ENCODE data around the gene TNNT2.

TNNT2 gene

DNA sequence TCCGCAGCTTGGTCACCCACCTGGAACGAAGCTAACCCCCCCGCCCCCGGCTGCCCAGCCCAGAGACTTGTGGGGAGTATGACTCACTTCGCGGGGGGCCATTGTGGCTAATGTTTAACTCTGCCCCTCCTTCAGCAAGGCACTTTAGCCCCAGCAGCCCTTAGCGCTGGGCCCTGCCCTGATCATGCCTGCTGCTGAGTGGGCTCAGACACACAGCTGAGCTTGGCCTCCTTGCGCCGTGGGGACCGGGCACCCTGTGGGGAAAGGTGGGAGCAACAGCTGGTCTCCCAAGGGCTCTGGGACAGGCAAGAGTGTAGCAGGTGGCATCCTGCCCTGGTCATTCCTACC lies 28.0 kb upstream of the TNNT2 start:
- H3K27me3 ChIP-seq: no peaks in the 10 kb centered on the region
- H3K9me3 ChIP-seq: no peaks in the 10 kb centered on the region
- no peak for DNase-seq
- no peaks in the 10 kb centered on the region for H3K4me1 ChIP-seq
- H3K36me3 ChIP-seq: no peaks in the 10 kb centered on the region
- TF ChIP-seq, protein P1, sequence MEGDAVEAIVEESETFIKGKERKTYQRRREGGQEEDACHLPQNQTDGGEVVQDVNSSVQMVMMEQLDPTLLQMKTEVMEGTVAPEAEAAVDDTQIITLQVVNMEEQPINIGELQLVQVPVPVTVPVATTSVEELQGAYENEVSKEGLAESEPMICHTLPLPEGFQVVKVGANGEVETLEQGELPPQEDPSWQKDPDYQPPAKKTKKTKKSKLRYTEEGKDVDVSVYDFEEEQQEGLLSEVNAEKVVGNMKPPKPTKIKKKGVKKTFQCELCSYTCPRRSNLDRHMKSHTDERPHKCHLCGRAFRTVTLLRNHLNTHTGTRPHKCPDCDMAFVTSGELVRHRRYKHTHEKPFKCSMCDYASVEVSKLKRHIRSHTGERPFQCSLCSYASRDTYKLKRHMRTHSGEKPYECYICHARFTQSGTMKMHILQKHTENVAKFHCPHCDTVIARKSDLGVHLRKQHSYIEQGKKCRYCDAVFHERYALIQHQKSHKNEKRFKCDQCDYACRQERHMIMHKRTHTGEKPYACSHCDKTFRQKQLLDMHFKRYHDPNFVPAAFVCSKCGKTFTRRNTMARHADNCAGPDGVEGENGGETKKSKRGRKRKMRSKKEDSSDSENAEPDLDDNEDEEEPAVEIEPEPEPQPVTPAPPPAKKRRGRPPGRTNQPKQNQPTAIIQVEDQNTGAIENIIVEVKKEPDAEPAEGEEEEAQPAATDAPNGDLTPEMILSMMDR (IDR thresholded peaks at IDR 0.05; ENCODE audit: low read depth, low read length): no peak
- H3K4me3 ChIP-seq (ENCODE audit: low read depth, low read length): no peak overlapping the region

DNA sequence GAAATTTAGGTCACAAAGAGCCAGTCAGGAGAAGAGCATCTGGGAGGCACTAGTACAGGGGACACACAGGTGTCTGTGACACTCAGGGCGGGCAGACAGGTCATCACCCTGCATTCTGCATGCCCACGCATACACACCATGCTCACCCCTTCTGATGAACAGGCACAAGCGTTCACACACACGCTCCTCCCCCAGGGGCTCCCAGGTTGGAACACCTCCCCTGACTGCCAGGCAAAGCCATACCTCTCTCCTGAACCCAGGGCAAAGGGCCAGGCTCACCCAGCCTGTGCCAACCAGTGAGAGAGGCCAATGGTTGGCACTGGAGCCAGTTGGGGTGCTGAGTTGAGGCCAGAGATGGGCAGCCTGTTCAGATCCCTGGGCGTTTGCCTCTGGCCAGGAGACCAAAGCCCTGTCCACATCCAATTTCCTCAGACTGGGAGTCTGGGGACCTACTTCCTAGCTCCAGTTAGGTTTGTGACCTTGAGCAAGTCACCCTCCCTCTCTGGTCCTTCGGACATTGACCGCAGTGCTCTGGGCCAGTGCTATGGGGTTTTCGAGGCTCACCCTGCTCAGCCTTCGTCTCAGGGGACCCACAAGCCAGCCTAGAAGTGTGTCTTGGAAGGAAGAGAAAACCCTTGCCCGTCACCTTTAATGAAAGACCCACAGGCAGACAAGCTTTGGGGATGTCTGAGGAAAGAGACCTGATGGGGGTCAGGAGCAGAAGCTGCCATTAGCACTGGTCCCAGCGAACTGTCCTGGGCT lies 27.4 kb upstream of the TNNT2 start:
- H3K4me3 ChIP-seq (ENCODE audit: low read depth, low read length): no peak overlapping the region
- TF ChIP-seq, protein P1 (IDR thresholded peaks at IDR 0.05; ENCODE audit: low read depth, low read length): no peak
- no peaks in the 10 kb centered on the region for H3K4me1 ChIP-seq
- H3K36me3 ChIP-seq: no peaks in the 10 kb centered on the region
- no peaks in the 10 kb centered on the region for H3K9me3 ChIP-seq
- H3K27me3 ChIP-seq: no peaks in the 10 kb centered on the region
- no peak for DNase-seq

DNA sequence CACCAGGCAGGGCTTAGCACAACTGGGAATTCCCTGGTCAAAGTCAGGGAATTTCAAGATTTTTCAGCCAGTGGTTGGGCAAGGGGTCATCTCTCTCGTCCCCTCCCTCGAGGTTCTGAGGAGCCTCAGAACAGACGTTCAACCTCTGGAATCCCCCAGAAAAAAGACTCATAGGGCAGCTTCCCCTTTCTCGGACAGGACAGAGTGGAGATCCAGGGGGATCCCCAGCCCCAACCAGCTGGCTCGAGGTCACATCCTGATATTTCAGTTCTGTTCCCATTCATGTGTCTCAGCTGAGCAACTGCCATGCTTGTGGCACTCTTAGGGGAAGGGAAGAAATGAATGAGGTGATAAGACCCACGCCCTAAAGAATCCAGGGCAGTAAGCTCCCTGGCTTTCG lies 26.6 kb upstream of the TNNT2 start:
- Histone ChIP-seq H3K36me3 (no peaks in the 10 kb centered on the region), H3K9me3 (no peaks in the 10 kb centered on the region), H3K4me1 (no peaks in the 10 kb centered on the region), H3K4me3 (ENCODE audit: low read depth, low read length) (no peak overlapping the region), H3K27me3 (no peaks in the 10 kb centered on the region)
- TF ChIP-seq, protein P1 (IDR thresholded peaks at IDR 0.05; ENCODE audit: low read depth, low read length): no peak
- no peak for DNase-seq

DNA sequence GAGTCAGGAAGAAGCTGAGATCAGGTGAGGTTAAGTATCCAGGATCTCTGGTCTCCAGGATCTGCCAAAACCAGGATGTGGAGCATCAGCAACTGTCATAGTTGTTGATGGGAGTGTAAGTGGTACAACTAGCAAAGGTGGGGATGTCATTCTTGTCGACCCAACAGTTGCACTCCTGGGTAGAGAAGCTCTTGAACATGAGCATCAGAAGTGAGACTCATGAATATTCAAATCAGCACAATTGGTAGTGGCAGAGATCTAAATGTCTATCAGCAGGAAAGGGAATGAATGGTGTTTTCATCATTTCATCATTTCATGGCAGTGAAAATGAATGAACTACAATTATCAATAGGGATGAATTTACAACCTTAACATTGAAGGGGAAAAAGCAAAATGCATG lies 25.9 kb upstream of the TNNT2 start:
- TF ChIP-seq, protein P1 (IDR thresholded peaks at IDR 0.05; ENCODE audit: low read depth, low read length): no peak
- Histone ChIP-seq H3K27me3 (no peaks in the 10 kb centered on the region), H3K4me1 (no peaks in the 10 kb centered on the region)

DNA sequence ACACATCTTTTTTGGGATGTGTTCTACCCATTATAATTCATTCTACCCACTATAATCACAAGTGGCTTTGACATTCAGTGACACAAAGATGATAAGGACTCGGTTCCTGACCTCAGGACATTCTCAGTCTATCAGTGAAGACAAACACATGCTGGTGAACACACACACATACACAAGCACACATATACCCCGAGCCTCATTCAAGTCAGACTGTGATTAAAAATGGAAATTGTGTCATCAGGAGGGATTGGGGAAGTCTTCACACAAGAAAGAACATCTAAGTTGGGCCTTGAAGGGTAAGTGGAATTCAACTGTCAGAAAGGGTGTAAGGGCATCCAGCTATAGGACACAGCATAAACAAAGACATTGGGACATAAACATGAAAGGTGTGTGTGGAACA lies 24.2 kb upstream of the TNNT2 start:
- DNase-seq: no peak
- H3K9me3 ChIP-seq: no peaks in the 10 kb centered on the region
- no peaks in the 10 kb centered on the region for H3K27me3 ChIP-seq
- H3K4me1 ChIP-seq: no peaks in the 10 kb centered on the region
- TF ChIP-seq, protein P1 (IDR thresholded peaks at IDR 0.05; ENCODE audit: low read depth, low read length): no peak
- no peaks in the 10 kb centered on the region for H3K36me3 ChIP-seq
- H3K4me3 ChIP-seq (ENCODE audit: low read depth, low read length): no peak overlapping the region

More for the DNA sequence above, 25.9 kb upstream of the TNNT2 start:
- Histone ChIP-seq H3K9me3 (no peaks in the 10 kb centered on the region), H3K4me3 (ENCODE audit: low read depth, low read length) (no peak overlapping the region), H3K36me3 (no peaks in the 10 kb centered on the region)
- DNase-seq: no peak

DNA sequence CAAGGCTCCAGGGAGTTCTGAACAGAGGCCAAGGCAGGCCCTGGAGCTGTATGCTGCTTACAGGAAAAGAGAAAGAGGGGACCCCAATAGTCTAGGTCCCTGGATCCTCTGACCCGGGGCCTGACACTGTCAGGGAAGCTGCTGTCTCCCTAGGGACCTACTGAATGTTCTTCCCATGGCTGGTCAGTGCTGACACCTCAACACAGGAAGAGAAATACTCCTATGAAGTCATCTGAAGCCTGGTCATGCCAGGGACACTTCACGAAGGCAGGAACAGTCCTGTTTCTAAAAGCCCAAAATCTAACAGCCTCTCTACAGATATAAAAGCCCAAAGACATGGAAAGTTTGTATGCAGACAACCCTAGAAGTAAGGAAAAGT lies 23.4 kb upstream of the TNNT2 start:
- TF ChIP-seq, protein P1 (IDR thresholded peaks at IDR 0.05; ENCODE audit: low read depth, low read length): no peak
- no peaks in the 10 kb centered on the region for H3K4me1 ChIP-seq
- DNase-seq: no peak
- H3K9me3 ChIP-seq: no peaks in the 10 kb centered on the region
- no peaks in the 10 kb centered on the region for H3K36me3 ChIP-seq
- H3K4me3 ChIP-seq (ENCODE audit: low read depth, low read length): no peak overlapping the region
- no peaks in the 10 kb centered on the region for H3K27me3 ChIP-seq

Measured in BE2C (cell line).